ENCODE results near the gene APOBEC3F.

The APOBEC3F gene

GRCh38 chr22:39089928-39090327 lies 49.3 kb downstream of the APOBEC3F start:
- H3K36me3 Mint-ChIP-seq (ENCODE audit: low read depth): peaks cover 15% of the 10 kb centered on the region
- no peaks in the 10 kb centered on the region for H3K27me3 Mint-ChIP-seq
- peak overlapping the region; percentile 95 for H3K27ac Mint-ChIP-seq
- H3K4me1 Mint-ChIP-seq (ENCODE audit: low read depth): peaks cover 78% of the 10 kb centered on the region
- DNase-seq: no peak
- H3K4me3 Mint-ChIP-seq: peak overlapping the region; percentile 52
- H3K9me3 Mint-ChIP-seq: no peaks in the 10 kb centered on the region

DNA sequence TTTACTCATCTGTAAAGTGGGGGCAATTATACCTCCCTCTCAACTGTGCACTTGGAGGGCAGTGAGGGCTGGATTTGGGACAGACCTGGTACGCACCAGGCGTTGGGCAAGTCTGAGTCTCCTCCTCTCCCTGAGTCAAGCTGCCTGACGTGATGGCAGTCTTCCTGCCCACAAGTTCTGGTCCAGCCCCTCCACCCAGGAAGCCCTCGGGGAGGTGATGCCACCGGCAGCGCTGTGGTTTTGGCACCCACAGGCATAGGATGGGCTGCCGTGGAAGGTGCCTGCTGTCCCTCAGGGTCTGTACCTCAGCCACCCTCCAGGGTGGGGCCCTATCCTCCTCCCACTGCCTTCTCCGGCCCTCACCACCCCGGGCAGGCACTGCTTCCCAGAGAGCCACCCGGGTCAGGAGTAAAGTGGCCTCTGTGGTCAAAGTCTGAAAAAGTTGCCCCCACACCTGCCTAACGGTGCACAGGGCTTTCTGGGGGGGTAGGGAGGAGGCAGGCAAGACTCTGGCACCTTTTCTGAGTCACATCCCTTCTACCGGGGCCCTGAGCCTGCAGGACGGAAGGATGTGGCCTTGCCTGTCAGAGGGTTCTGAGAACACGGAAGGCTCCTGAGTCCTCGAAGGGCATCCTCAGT lies 49.9 kb downstream of the APOBEC3F start:
- no peaks in the 10 kb centered on the region for H3K27me3 Mint-ChIP-seq
- DNase-seq: peak; percentile 87
- H3K4me3 Mint-ChIP-seq: peak overlapping the region; percentile 52
- H3K9me3 Mint-ChIP-seq: no peaks in the 10 kb centered on the region
- H3K4me1 Mint-ChIP-seq (ENCODE audit: low read depth): peaks cover 84% of the 10 kb centered on the region
- H3K27ac Mint-ChIP-seq: peak overlapping the region; percentile 95
- H3K36me3 Mint-ChIP-seq (ENCODE audit: low read depth): peaks cover 12% of the 10 kb centered on the region

GRCh38 chr22:39091126-39092081 lies 50.7 kb downstream of the APOBEC3F start:
- peak overlapping the region; percentile 52 for H3K4me3 Mint-ChIP-seq
- peak; percentile 52 for DNase-seq
- no peaks in the 10 kb centered on the region for H3K27me3 Mint-ChIP-seq

GRCh38 chr22:39092111-39092862 lies 51.6 kb downstream of the APOBEC3F start:
- peak; percentile 48 for DNase-seq
- Mint-ChIP-seq H3K4me3 (peak overlapping the region; percentile 52), H3K4me1 (ENCODE audit: low read depth) (peaks cover 91% of the 10 kb centered on the region), H3K27ac (peak overlapping the region; percentile 95), H3K27me3 (no peaks in the 10 kb centered on the region), H3K36me3 (ENCODE audit: low read depth) (peaks cover 1% of the 10 kb centered on the region), H3K9me3 (no peaks in the 10 kb centered on the region)

More at GRCh38 chr22:39091126-39092081, 50.7 kb downstream of the APOBEC3F start:
- Mint-ChIP-seq H3K9me3 (no peaks in the 10 kb centered on the region), H3K27ac (peak overlapping the region; percentile 95), H3K36me3 (ENCODE audit: low read depth) (peaks cover 5% of the 10 kb centered on the region), H3K4me1 (ENCODE audit: low read depth) (peaks cover 89% of the 10 kb centered on the region)

- H3K27me3 Mint-ChIP-seq: no peaks in the 10 kb centered on the region
- no peak for DNase-seq
- H3K4me3 Mint-ChIP-seq: no peak overlapping the region
These were observed 54.2 kb downstream of the APOBEC3F start for GRCh38 chr22:39094717-39095389.

DNA sequence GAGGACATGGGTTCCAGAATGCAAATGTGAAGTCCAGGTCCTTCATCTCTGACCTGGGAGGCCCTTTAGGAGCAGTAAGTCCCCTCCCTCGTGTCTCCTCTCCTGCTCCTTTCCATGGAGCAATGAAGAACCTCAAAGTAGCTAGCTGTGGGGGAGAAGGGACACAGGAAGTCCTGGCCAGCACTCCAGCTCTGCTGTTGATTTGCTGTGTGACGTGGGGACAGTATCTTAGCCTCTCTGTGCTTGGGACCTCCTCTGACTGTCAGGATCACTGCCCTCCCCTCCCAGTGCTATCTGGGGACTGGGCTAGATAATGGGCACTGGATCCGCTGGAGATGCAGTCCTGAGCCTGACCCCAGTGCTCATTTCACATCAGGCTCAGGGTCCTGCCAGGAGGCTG lies 55.3 kb downstream of the APOBEC3F start:
- no peaks in the 10 kb centered on the region for H3K27me3 Mint-ChIP-seq
- DNase-seq: no peak
- no peaks in the 10 kb centered on the region for H3K36me3 Mint-ChIP-seq (ENCODE audit: low read depth)
- H3K27ac Mint-ChIP-seq: peak overlapping the region; percentile 8
- H3K4me3 Mint-ChIP-seq: no peak overlapping the region
- H3K4me1 Mint-ChIP-seq (ENCODE audit: low read depth): peaks cover 90% of the 10 kb centered on the region
- H3K9me3 Mint-ChIP-seq: no peaks in the 10 kb centered on the region

More at GRCh38 chr22:39094717-39095389, 54.2 kb downstream of the APOBEC3F start:
- Mint-ChIP-seq H3K36me3 (ENCODE audit: low read depth) (no peaks in the 10 kb centered on the region), H3K4me1 (ENCODE audit: low read depth) (peaks cover 91% of the 10 kb centered on the region), H3K27ac (peak overlapping the region; percentile 78), H3K9me3 (no peaks in the 10 kb centered on the region)

GRCh38 chr22:39097098-39098020 lies 56.7 kb downstream of the APOBEC3F start, which contains the start of gene APOBEC3H:
TSS of gene APOBEC3H (plus strand) at chr22:39097244. CDS start at chr22:39100279, 3,035 bp downstream.
- Mint-ChIP-seq H3K36me3 (ENCODE audit: low read depth) (no peaks in the 10 kb centered on the region), H3K4me3 (peak within 1 kb of the TSS; percentile 64), H3K9me3 (no peaks in the 10 kb centered on the region), H3K4me1 (ENCODE audit: low read depth) (peaks cover 79% of the 10 kb centered on the region), H3K27me3 (no peaks in the 10 kb centered on the region), H3K27ac (peak within 1 kb of the TSS; percentile 89)
- peak; percentile 51 for DNase-seq

DNA sequence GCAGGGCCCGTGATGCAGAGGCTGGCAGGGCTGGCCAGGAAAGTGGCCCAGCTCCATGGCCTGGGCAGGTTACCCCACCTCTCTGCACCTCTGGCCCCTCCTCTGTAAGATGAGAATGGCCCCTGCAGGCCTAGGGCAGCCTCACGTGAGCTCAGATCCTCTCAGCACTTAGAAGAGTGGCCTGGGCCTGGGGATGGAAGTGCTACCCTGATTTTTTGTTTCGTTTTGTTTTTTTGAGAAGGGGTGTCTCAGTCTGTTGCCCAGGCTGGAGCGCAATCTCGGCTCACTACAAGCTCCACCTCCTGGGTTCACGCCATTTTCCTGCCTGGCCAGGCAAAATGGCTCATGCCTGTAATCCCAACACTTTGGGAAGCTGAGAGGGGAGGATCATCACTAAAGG lies 57.4 kb downstream of the APOBEC3F start:
- H3K9me3 Mint-ChIP-seq: no peaks in the 10 kb centered on the region
- peaks cover 72% of the 10 kb centered on the region for H3K4me1 Mint-ChIP-seq (ENCODE audit: low read depth)
- DNase-seq: no peak
- peak overlapping the region; percentile 89 for H3K27ac Mint-ChIP-seq
- H3K4me3 Mint-ChIP-seq: peak overlapping the region; percentile 64
- H3K27me3 Mint-ChIP-seq: no peaks in the 10 kb centered on the region
- no peaks in the 10 kb centered on the region for H3K36me3 Mint-ChIP-seq (ENCODE audit: low read depth)

DNA sequence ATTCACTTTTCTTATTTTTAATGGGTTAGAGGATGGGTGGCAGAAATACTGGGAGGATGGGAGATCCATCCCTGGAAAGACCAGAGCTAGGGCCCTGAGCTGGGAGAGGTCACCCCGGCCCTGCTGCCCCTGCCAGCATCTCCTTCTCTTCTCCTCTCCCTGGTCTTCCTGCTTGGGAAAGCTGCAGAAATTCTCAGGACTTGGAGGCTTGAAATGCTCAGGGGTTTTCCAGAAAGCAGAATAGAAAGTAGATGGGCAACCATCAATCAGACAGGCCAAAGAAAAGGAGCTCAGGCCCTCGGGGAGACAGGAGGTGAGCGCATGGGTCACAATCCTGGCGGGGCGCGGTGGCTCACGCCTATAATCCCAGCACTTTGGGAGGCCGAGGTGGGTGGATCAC lies 57.9 kb downstream of the APOBEC3F start:
- peak overlapping the region; percentile 87 for H3K27ac Mint-ChIP-seq
- H3K36me3 Mint-ChIP-seq (ENCODE audit: low read depth): no peaks in the 10 kb centered on the region
- no peaks in the 10 kb centered on the region for H3K27me3 Mint-ChIP-seq
- peak overlapping the region; percentile 47 for H3K4me3 Mint-ChIP-seq
- no peak for DNase-seq
- no peaks in the 10 kb centered on the region for H3K9me3 Mint-ChIP-seq
- H3K4me1 Mint-ChIP-seq (ENCODE audit: low read depth): peaks cover 69% of the 10 kb centered on the region

- Mint-ChIP-seq H3K27me3 (no peaks in the 10 kb centered on the region), H3K36me3 (ENCODE audit: low read depth) (no peaks in the 10 kb centered on the region), H3K27ac (no peak overlapping the region), H3K4me1 (ENCODE audit: low read depth) (peaks cover 46% of the 10 kb centered on the region), H3K9me3 (no peaks in the 10 kb centered on the region), H3K4me3 (no peak overlapping the region)
- no peak for DNase-seq
These were observed 60.6 kb downstream of the APOBEC3F start for GRCh38 chr22:39101226-39101625.

DNA sequence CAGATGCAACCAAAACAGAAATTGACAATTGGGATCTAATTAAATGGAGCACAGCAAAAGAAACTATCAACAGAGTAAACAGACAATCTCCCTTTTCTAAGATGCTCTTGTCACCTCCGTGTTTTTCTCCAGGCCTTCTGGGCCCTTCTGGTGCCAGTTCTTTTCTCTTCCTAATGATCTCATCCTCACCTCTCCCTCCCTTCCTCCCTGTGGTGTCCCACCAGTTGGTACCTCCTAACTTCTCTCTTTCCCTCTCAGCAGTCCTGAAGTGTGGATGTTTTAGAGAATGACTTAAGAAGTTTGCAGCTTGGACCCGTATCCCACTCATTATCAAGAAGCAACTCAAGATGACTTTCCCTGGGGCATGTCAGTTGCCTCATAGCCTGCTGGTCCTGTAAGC lies 62.8 kb downstream of the APOBEC3F start:
- Mint-ChIP-seq H3K27ac (no peak overlapping the region), H3K9me3 (no peaks in the 10 kb centered on the region), H3K4me1 (ENCODE audit: low read depth) (peaks cover 29% of the 10 kb centered on the region), H3K4me3 (no peak overlapping the region), H3K36me3 (ENCODE audit: low read depth) (no peaks in the 10 kb centered on the region), H3K27me3 (no peaks in the 10 kb centered on the region)
- no peak for DNase-seq
